GM21447 (cell line): ENCODE results near the gene CCNO.
A peak's percentile ranks its signal among the peaks of the same experiment; 100 is the strongest.

Experiments used
- ATAC-seq: cut with Tn5 transposase; IDR thresholded peaks from one replicate; pipeline ENCODE4 v1.9.1; 2021; ENCODE audit not compliant: unreplicated experiment

Gene CCNO

GRCh38 chr5:55232985-55233928 lies at the start of gene CCNO:
TSS of gene CCNO (minus strand) at chr5:55233608. CDS start at chr5:55233523, 85 bp downstream.
- no peak for ATAC-seq

GRCh38 chr5:55278778-55279177 lies 45.4 kb upstream of the CCNO start:
- no peak for ATAC-seq

GRCh38 chr5:55276771-55277170 lies 43.4 kb upstream of the CCNO start:
- no peak for ATAC-seq

- no peak for ATAC-seq
Observed at GRCh38 chr5:55258339-55258738, 24.9 kb upstream of the CCNO start.

GRCh38 chr5:55254802-55255201 lies 21.4 kb upstream of the CCNO start:
- no peak for ATAC-seq

- ATAC-seq = no peak
Observed at GRCh38 chr5:55250064-55250463, 16.7 kb upstream of the CCNO start.

- no peak for ATAC-seq
Observed at GRCh38 chr5:55241746-55242145, 8.3 kb upstream of the CCNO start.

GRCh38 chr5:55236800-55237199 lies 3.4 kb upstream of the CCNO start:
- no peak for ATAC-seq

- no peak for ATAC-seq
Observed at GRCh38 chr5:55234121-55234700, 803 bp upstream of the CCNO start.

- no peak for ATAC-seq
Observed at GRCh38 chr5:55232271-55232984, 980 bp downstream of the CCNO start.

- ATAC-seq = no peak
Observed at GRCh38 chr5:55231919-55232270, 1.5 kb downstream of the CCNO start.

- no peak for ATAC-seq
Observed at GRCh38 chr5:55231029-55231918, 2.1 kb downstream of the CCNO start.

GRCh38 chr5:55230086-55230629 lies 3.2 kb downstream of the CCNO start:
- ATAC-seq = no peak

GRCh38 chr5:55227664-55228430 lies 5.6 kb downstream of the CCNO start:
- no peak for ATAC-seq

- peak; percentile 42 for ATAC-seq
Observed at GRCh38 chr5:55226934-55227663, 6.3 kb downstream of the CCNO start, which contains the start of gene MCIDAS. TSS of gene MCIDAS (minus strand) at chr5:55227315. CDS start at chr5:55227138, 177 bp downstream.

GRCh38 chr5:55226027-55226933 lies 7.1 kb downstream of the CCNO start:
- peak; percentile 59 for ATAC-seq

GRCh38 chr5:55225346-55225745 lies 8.1 kb downstream of the CCNO start:
- ATAC-seq = no peak

GRCh38 chr5:55223812-55224240 lies 9.6 kb downstream of the CCNO start:
- no peak for ATAC-seq
